HepG2 (cell line): ENCODE results near the gene CPLANE2. TPM values are rescaled to one million over a fixed set of nuclear protein-coding genes. Genes with fewer than 3 reads are reported as not detected.

Experiments used
- DRAP1 ChIP-seq: IDR thresholded peaks from 2 replicates; pipeline ENCODE4 v1.6.1; 2016; ENCODE audit warnings: missing genetic modification reagents, missing compliant biosample characterization
- LBX2 ChIP-seq: sonication (generic); formaldehyde crosslinking; IDR thresholded peaks from 2 replicates; pipeline ENCODE4 v1.5.0; 2020; ENCODE audit warnings: missing genetic modification reagents, mild to moderate bottlenecking, borderline replicate concordance
- MXD3 ChIP-seq: IDR thresholded peaks from 2 replicates; pipeline ENCODE4 v1.6.1; 2016; ENCODE audit warnings: mild to moderate bottlenecking, missing biosample characterization, missing genetic modification reagents
- NFATC3 ChIP-seq: sonication (generic); formaldehyde crosslinking; IDR thresholded peaks from 2 replicates; pipeline ENCODE4 v1.5.1; 2020; ENCODE audit warnings: mild to moderate bottlenecking, missing genetic modification reagents
- NFIB ChIP-seq: sonication (generic); formaldehyde crosslinking; IDR thresholded peaks from 2 replicates; pipeline ENCODE4 v1.9.0; 2021; ENCODE audit warnings: missing genetic modification reagents, mild to moderate bottlenecking, borderline replicate concordance
- PATZ1 ChIP-seq: sonication (generic); formaldehyde crosslinking; IDR thresholded peaks from 2 replicates; pipeline ENCODE4 v1.4.0; 2020; ENCODE audit warnings: missing genetic modification reagents
- PLRG1 ChIP-seq: fragments of 450-650 bp; conservative IDR thresholded peaks from 2 replicates; pipeline ENCODE4 v1.6.1; 2016
- POLR2A ChIP-seq, 2 experiments: IDR thresholded peaks; 2 replicates each; pipeline ENCODE4 v1.6.1; 2011; ENCODE audit warnings: low read depth in 2 of 2, low read length in 2 of 2, mild to moderate bottlenecking in 1 of 2, moderate library complexity in 1 of 2; ENCODE audit not compliant: insufficient read depth in 1 of 2
- TMF1 ChIP-seq: sonication (generic); formaldehyde crosslinking; IDR thresholded peaks from 2 replicates; pipeline ENCODE4 v1.8.1; 2022; ENCODE audit warnings: low read depth, missing genetic modification reagents
- UBTF ChIP-seq: sonication (generic); formaldehyde crosslinking; IDR thresholded peaks from 2 replicates; pipeline ENCODE4 v1.4.0; 2020; ENCODE audit warnings: mild to moderate bottlenecking, missing genetic modification reagents
- ZMYM3 ChIP-seq: sonication (generic); formaldehyde crosslinking; IDR thresholded peaks from 2 replicates; pipeline ENCODE4 v1.5.1; 2020; ENCODE audit warnings: mild to moderate bottlenecking, missing genetic modification reagents
- ZNF230 ChIP-seq: sonication (generic); formaldehyde crosslinking; IDR thresholded peaks from 2 replicates; pipeline ENCODE4 v1.4.0; 2020; ENCODE audit warnings: mild to moderate bottlenecking, missing genetic modification reagents
- ZNF263 ChIP-seq: sonication (generic); formaldehyde crosslinking; IDR thresholded peaks from 2 replicates; pipeline ENCODE4 v1.4.0; 2020; ENCODE audit warnings: missing genetic modification reagents
- ZNF34 ChIP-seq: sonication (generic); formaldehyde crosslinking; IDR thresholded peaks from 2 replicates; pipeline ENCODE4 v1.4.0; 2020; ENCODE audit warnings: mild to moderate bottlenecking, missing genetic modification reagents, borderline replicate concordance
- ZNF44 ChIP-seq: sonication (generic); formaldehyde crosslinking; IDR thresholded peaks from 2 replicates; pipeline ENCODE4 v1.5.1; 2020; ENCODE audit warnings: mild to moderate bottlenecking, missing genetic modification reagents
- ZNF574 ChIP-seq: sonication (generic); formaldehyde crosslinking; IDR thresholded peaks from 2 replicates; pipeline ENCODE4 v1.4.0; 2020; ENCODE audit warnings: missing genetic modification reagents
- ZNF710 ChIP-seq: sonication (generic); formaldehyde crosslinking; IDR thresholded peaks from 2 replicates; pipeline ENCODE4 v1.5.0; 2020; ENCODE audit warnings: mild to moderate bottlenecking, missing genetic modification reagents, borderline replicate concordance
- ZNF768 ChIP-seq: sonication (generic); formaldehyde crosslinking; IDR thresholded peaks from 2 replicates; pipeline ENCODE4 v1.4.0; 2020; ENCODE audit warnings: missing genetic modification reagents
- polyA plus RNA-seq, 8 experiments: library from polyadenylated mRNA; depleted of rRNA in 3 of 8; stranded (reverse) in 7 of 8; unstranded in 1 of 8; fragments of >200 nt; fragmentation: Illumina TruSeq in 4 of 8; extraction: Trizol in 4 of 8; gene quantifications; 2 replicates each; pipeline versions ENCODE4 v1.2.1 to v1.2.3, GENCODE V29; 2011 to 2016; ENCODE audit warnings: low read depth in 4 of 8, missing spikeins in 1 of 8, mixed read lengths in 1 of 8; ENCODE audit not compliant: insufficient read depth in 1 of 8
- total RNA-seq, 5 experiments: library from RNA; depleted of rRNA; stranded (reverse); fragments of >200 nt; fragmentation: Illumina TruSeq; extraction: Trizol; gene quantifications; 2 replicates each; pipeline ENCODE4 v1.2.3, GENCODE V29; 2016; ENCODE audit warnings: low read depth in 1 of 5

Gene CPLANE2
- total and polyA plus RNA-seq, 2 of the 13 experiments (the other 11 are each of a cell fraction or from before 2014, with no cell fraction given) = 0.29 to 1.6 TPM

- TF ChIP-seq ZNF710 = no peak
- TF ChIP-seq NFATC3 (CRISPR knock-in tag) = no peak
- peak; percentile 90 for TF ChIP-seq PATZ1
- TF ChIP-seq ZMYM3 (CRISPR knock-in tag) = peak; percentile 84
- TF ChIP-seq ZNF574 (CRISPR knock-in tag) = peak; percentile 55; the same call in 1 of the 2 replicates
- TF ChIP-seq MXD3 = no peak; the same call in 1 of the 2 replicates
- no peak for TF ChIP-seq LBX2 (CRISPR knock-in tag)
- TF ChIP-seq UBTF = peak; percentile 72
- TF ChIP-seq POLR2A (IDR thresholded peaks at IDR 0.05; ENCODE audit: insufficient read depth in 1 of 2, low read depth in 2 of 2, low read length in 2 of 2) = peak; percentile 46 to 47; a peak in 2 of 4 replicates
- no peak for TF ChIP-seq ZNF44
- 0 out of 2 replicates have a peak, but pooled peaks have one; percentile 36 for TF ChIP-seq ZNF263 (CRISPR knock-in tag)
- no peak for TF ChIP-seq PLRG1
- TF ChIP-seq TMF1 (CRISPR knock-in tag) = no peak
- TF ChIP-seq ZNF34 (CRISPR knock-in tag) = no peak
- no peak for TF ChIP-seq ZNF230
- TF ChIP-seq ZNF768 (CRISPR knock-in tag) = 0 out of 2 replicates have a peak, but pooled peaks have one; percentile 39
- TF ChIP-seq NFIB = no peak
- TF ChIP-seq DRAP1 = peak; percentile 40
Observed at GRCh38 chr1:16181887-16182719, 54.9 kb downstream of the CPLANE2 start (continued).
